GM13977 (cell line): ENCODE measurements around the gene ZNF593OS.

ENCODE experiments used
- DNase-seq: peaks from one replicate; pipeline ENCODE4 v3.0.0; 2012; ENCODE audit warnings: low spot score
- CTCF ChIP-seq: IDR thresholded peaks from 2 replicates; pipeline ENCODE4 v1.5.1; 2012; ENCODE audit warnings: mild to moderate bottlenecking, control low read depth; ENCODE audit not compliant: insufficient read depth; ENCODE audit errors: extremely low read depth, missing control alignments
- in situ Hi-C: fragments of 300-500 bp; cut with MboI; formaldehyde crosslinking; loops from one replicate; pipeline ENCODE4 v1.12.0; 2022; ENCODE audit warnings: low sequenced_read_pairs, low pct_unique_long_range_greater_than_20kb, mixed read lengths, inconsistent platforms; ENCODE audit not compliant: unreplicated experiment

The ZNF593OS gene

GRCh38 chr1:26160527-26161414 is 10.9 kb downstream of the ZNF593OS start:
- no peak for DNase-seq
- TF ChIP-seq CTCF, result no peak
- in situ Hi-C loops, result no loop called here

GRCh38 chr1:26159743-26160039 is 11.9 kb downstream of the ZNF593OS start:
- in situ Hi-C loops, result no loop called here
- DNase-seq, result no peak
- TF ChIP-seq CTCF, result no peak

GRCh38 chr1:26158908-26159742 is 12.5 kb downstream of the ZNF593OS start, which contains the start of gene FAM110D:
Gene FAM110D (plus strand): TSS chr1:26159079. CDS start chr1:26161292, 2,213 bp downstream.
- TF ChIP-seq CTCF, result no peak
- in situ Hi-C loops, result no loop called here
- no peak for DNase-seq

GRCh38 chr1:26158271-26158907 is 13.2 kb downstream of the ZNF593OS start:
- in situ Hi-C loops, result no loop called here
- TF ChIP-seq CTCF, result no peak
- no peak for DNase-seq

- DNase-seq, result no peak
- in situ Hi-C loops, result no loop called here
- no peak for TF ChIP-seq CTCF
Observed at GRCh38 chr1:26156285-26157038, 15.2 kb downstream of the ZNF593OS start.
